HL-60 (cell line): Measurements from ENCODE around the gene BCAN.

ENCODE experiments used
- DNase-seq, 2 experiments: peaks; one replicate each; pipeline ENCODE4 v3.0.0-alpha.2; 2010 to 2020; ENCODE audit warnings: low read depth in 1 of 2, low spot score in 1 of 2
- H3K27ac ChIP-seq: fragments of 250-450 bp; sonication (Bioruptor Pico); replicated peaks from 2 replicates; pipeline ENCODE4 v1.5.1; 2020; ENCODE audit warnings: mild to moderate bottlenecking, moderate library complexity
- H3K27me3 ChIP-seq: fragments of 250-450 bp; sonication (Bioruptor Pico); 2 replicates; pipeline ENCODE4 v1.5.1; 2021; ENCODE audit warnings: mild to moderate bottlenecking, moderate library complexity; ENCODE audit not compliant: insufficient read depth, poor library complexity, severe bottlenecking
- H3K4me3 ChIP-seq: replicated peaks from 2 replicates; pipeline ENCODE4 v1.5.1; 2011; ENCODE audit warnings: mild to moderate bottlenecking, control low read depth, low read length; ENCODE audit not compliant: insufficient read depth
- GABPA ChIP-seq: IDR thresholded peaks from 2 replicates; pipeline ENCODE4 v1.6.1; 2012; ENCODE audit warnings: low read depth
- POLR2AphosphoS5 ChIP-seq: IDR thresholded peaks from 2 replicates; pipeline ENCODE4 v1.6.1; 2012; ENCODE audit warnings: low read depth
- SPI1 ChIP-seq: IDR thresholded peaks from 2 replicates; pipeline ENCODE4 v1.6.1; 2012; ENCODE audit warnings: low read depth, mild to moderate bottlenecking, borderline replicate concordance
- TF ChIP-seq, protein P1 (sequence below): IDR thresholded peaks from one replicate; pipeline ENCODE4 v1.5.1; 2011; ENCODE audit warnings: low read length, control low read depth, inconsistent platforms; ENCODE audit not compliant: insufficient read depth
- TF ChIP-seq, protein P2 (sequence below): IDR thresholded peaks from 2 replicates; pipeline ENCODE4 v1.6.1; 2012; ENCODE audit warnings: low read depth; ENCODE audit not compliant: insufficient replicate concordance

Gene BCAN

DNA sequence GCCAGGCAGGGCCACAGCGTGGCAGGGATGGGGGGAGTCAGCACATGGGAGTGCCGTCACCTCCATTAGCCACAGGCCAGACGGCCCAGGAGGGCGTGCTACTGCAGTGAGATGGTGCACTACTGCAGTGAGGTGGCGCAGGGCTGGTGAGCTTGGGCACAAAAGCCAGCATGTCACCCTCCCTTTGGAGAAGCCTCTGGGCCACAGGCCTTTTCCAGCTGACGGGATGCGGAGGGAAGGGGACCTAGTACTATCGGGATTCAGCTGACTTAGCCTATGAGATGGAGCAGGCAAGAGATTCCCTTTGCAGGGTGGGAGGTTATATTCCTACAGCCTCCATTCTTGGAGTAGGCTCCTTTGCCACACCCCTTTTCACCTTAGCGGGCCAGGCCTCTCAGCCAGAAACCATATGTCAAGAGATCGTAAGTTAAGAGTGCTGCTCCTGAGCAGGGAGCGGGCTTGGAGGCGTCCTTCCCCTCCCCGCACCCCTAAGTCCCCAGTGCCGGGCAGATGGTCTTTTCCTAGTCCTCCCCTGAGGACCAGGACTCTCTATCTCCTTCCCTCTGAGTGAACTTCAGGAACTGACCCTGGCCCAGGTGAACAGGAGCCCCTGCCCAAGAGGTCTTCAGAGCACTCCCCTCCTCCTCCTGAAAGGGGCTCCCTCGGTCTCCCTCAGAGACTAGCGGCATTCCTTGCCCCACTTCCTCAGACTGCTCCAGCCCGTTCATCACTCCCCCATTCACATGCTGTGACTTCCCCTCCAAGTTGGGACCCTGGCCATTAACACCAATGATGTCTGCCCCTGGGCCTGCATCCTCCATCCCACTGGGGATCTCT, 27.1 kb downstream of the BCAN start:
- H3K4me3 ChIP-seq = no peak overlapping the region
- peaks cover 31% of the 10 kb centered on the region for H3K27me3 ChIP-seq
- TF ChIP-seq, protein P1, sequence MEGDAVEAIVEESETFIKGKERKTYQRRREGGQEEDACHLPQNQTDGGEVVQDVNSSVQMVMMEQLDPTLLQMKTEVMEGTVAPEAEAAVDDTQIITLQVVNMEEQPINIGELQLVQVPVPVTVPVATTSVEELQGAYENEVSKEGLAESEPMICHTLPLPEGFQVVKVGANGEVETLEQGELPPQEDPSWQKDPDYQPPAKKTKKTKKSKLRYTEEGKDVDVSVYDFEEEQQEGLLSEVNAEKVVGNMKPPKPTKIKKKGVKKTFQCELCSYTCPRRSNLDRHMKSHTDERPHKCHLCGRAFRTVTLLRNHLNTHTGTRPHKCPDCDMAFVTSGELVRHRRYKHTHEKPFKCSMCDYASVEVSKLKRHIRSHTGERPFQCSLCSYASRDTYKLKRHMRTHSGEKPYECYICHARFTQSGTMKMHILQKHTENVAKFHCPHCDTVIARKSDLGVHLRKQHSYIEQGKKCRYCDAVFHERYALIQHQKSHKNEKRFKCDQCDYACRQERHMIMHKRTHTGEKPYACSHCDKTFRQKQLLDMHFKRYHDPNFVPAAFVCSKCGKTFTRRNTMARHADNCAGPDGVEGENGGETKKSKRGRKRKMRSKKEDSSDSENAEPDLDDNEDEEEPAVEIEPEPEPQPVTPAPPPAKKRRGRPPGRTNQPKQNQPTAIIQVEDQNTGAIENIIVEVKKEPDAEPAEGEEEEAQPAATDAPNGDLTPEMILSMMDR = no peak
- TF ChIP-seq, protein P2, sequence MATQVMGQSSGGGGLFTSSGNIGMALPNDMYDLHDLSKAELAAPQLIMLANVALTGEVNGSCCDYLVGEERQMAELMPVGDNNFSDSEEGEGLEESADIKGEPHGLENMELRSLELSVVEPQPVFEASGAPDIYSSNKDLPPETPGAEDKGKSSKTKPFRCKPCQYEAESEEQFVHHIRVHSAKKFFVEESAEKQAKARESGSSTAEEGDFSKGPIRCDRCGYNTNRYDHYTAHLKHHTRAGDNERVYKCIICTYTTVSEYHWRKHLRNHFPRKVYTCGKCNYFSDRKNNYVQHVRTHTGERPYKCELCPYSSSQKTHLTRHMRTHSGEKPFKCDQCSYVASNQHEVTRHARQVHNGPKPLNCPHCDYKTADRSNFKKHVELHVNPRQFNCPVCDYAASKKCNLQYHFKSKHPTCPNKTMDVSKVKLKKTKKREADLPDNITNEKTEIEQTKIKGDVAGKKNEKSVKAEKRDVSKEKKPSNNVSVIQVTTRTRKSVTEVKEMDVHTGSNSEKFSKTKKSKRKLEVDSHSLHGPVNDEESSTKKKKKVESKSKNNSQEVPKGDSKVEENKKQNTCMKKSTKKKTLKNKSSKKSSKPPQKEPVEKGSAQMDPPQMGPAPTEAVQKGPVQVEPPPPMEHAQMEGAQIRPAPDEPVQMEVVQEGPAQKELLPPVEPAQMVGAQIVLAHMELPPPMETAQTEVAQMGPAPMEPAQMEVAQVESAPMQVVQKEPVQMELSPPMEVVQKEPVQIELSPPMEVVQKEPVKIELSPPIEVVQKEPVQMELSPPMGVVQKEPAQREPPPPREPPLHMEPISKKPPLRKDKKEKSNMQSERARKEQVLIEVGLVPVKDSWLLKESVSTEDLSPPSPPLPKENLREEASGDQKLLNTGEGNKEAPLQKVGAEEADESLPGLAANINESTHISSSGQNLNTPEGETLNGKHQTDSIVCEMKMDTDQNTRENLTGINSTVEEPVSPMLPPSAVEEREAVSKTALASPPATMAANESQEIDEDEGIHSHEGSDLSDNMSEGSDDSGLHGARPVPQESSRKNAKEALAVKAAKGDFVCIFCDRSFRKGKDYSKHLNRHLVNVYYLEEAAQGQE = no peak
- TF ChIP-seq SPI1 = no peak
- no peak for TF ChIP-seq POLR2AphosphoS5
- TF ChIP-seq GABPA = no peak
- H3K27ac ChIP-seq = no peak overlapping the region
- DNase-seq = no peak

DNA sequence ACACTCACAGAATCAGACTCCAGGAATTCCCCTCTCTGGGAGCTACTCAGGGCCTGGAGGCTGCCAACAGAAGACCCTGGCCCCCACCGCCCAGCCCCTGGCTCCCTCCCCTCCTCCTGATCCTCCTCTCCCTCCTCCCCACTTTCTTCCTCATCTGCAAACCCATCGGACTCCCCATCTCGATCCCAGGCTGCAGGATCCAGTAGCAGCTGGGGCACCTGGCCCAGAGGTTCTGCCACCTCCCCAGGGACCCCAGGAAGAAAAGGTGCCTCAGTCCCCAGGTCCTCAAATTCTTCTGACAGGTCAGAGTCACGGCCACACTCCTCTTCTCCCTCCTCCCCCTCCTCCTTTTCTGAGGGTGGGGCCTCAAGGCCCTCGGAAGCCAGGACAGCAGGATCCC, 27.9 kb downstream of the BCAN start:
- H3K4me3 ChIP-seq = no peak overlapping the region
- DNase-seq = no peak
- no peak overlapping the region for H3K27ac ChIP-seq
- TF ChIP-seq, protein P1 = no peak
- TF ChIP-seq GABPA (no peak), SPI1 (no peak), POLR2AphosphoS5 (no peak)
- TF ChIP-seq, protein P2 = no peak
- peaks cover 38% of the 10 kb centered on the region for H3K27me3 ChIP-seq

DNA sequence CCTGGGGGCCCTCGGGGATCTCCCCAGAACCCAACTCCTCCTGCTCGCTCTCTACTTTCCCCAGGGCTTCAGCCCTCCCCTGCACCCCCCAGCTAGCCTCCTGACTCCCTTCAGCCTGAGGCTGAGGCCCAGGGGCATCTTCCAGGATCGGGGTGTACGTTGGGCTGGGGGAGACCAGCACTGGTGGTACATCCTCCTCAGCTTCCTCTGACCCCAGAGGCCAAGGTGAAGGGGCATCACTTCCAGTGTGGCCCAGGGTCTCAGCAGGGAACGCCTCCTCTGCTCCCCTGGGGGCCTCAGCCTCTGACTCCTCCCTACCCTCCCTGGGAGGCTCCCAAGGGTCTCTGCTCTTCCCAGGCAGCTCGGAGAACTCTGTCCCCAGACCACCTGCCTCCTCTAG, 28.4 kb downstream of the BCAN start:
- TF ChIP-seq, protein P2 = no peak
- no peak for TF ChIP-seq GABPA
- TF ChIP-seq, protein P1 = no peak
- TF ChIP-seq POLR2AphosphoS5 = no peak
- no peak for TF ChIP-seq SPI1
- no peak for DNase-seq
- H3K27ac ChIP-seq = no peak overlapping the region
- no peak overlapping the region for H3K4me3 ChIP-seq
- peaks cover 40% of the 10 kb centered on the region for H3K27me3 ChIP-seq
